Glomerular visceral epithelial cell (primary cell): Measurements from ENCODE around the gene MAN2A2.

ENCODE experiments used
- DNase-seq: peaks from one replicate; pipeline ENCODE4 v3.0.0-alpha.2; 2016; ENCODE audit errors: extremely low spot score

The MAN2A2 gene

GRCh38 chr15:90902840-90903732 is at the start of gene MAN2A2:
Gene MAN2A2 (plus strand): TSS chr15:90903302. CDS start chr15:90904208, 906 bp downstream.
- peak; percentile 49 for DNase-seq

- no peak for DNase-seq
Observed at GRCh38 chr15:90855139-90855538, 48.0 kb upstream of the MAN2A2 start.

- no peak for DNase-seq
Observed at GRCh38 chr15:90857337-90857736, 45.8 kb upstream of the MAN2A2 start.

- no peak for DNase-seq
Observed at GRCh38 chr15:90857883-90858443, 45.1 kb upstream of the MAN2A2 start.

GRCh38 chr15:90859234-90860131 is 43.6 kb upstream of the MAN2A2 start:
- DNase-seq: no peak

- DNase-seq: no peak
Observed at GRCh38 chr15:90860450-90860849, 42.7 kb upstream of the MAN2A2 start.

- no peak for DNase-seq
Observed at GRCh38 chr15:90860942-90861675, 42.0 kb upstream of the MAN2A2 start.

GRCh38 chr15:90862487-90862886 is 40.6 kb upstream of the MAN2A2 start:
- DNase-seq: no peak

- no peak for DNase-seq
Observed at GRCh38 chr15:90862964-90863778, 39.9 kb upstream of the MAN2A2 start.

- DNase-seq: no peak
Observed at GRCh38 chr15:90863987-90864386, 39.1 kb upstream of the MAN2A2 start.

- DNase-seq: no peak
Observed at GRCh38 chr15:90864507-90864906, 38.6 kb upstream of the MAN2A2 start.

GRCh38 chr15:90865702-90866101 is 37.4 kb upstream of the MAN2A2 start:
- DNase-seq: no peak

GRCh38 chr15:90866161-90866715 is 36.9 kb upstream of the MAN2A2 start:
- no peak for DNase-seq

GRCh38 chr15:90866800-90867199 is 36.3 kb upstream of the MAN2A2 start:
- no peak for DNase-seq

- DNase-seq: no peak
Observed at GRCh38 chr15:90868261-90868689, 34.8 kb upstream of the MAN2A2 start, which contains the start of gene FURIN. Gene FURIN (plus strand): TSS chr15:90868588. CDS start chr15:90875741, 7,153 bp downstream.

GRCh38 chr15:90869140-90869541 is 34.0 kb upstream of the MAN2A2 start:
- no peak for DNase-seq

GRCh38 chr15:90869601-90870353 is 33.3 kb upstream of the MAN2A2 start:
- peak; percentile 90 for DNase-seq

- peak; percentile 43 for DNase-seq
Observed at GRCh38 chr15:90870354-90871138, 32.6 kb upstream of the MAN2A2 start.
